ENCODE data around the gene MRAS.

MRAS gene

GRCh38 chr3:138366006-138366759, 17.8 kb downstream of the MRAS start:
- no peak overlapping the region for H3K4me3 ChIP-seq (ENCODE audit: low read depth, low read length)
- TF ChIP-seq CTCF (IDR thresholded peaks at IDR 0.05; ENCODE audit: low read depth, low read length) = no peak

GRCh38 chr3:138367326-138367850, 19.0 kb downstream of the MRAS start:
- no peak for TF ChIP-seq CTCF (IDR thresholded peaks at IDR 0.05; ENCODE audit: low read depth, low read length)
- H3K4me3 ChIP-seq (ENCODE audit: low read depth, low read length) = no peak overlapping the region

GRCh38 chr3:138367911-138368310, 19.5 kb downstream of the MRAS start:
- H3K4me3 ChIP-seq (ENCODE audit: low read depth, low read length) = no peak overlapping the region
- no peak for TF ChIP-seq CTCF (IDR thresholded peaks at IDR 0.05; ENCODE audit: low read depth, low read length)

- no peak for TF ChIP-seq CTCF (IDR thresholded peaks at IDR 0.05; ENCODE audit: low read depth, low read length)
- H3K4me3 ChIP-seq (ENCODE audit: low read depth, low read length) = no peak overlapping the region
Measured at GRCh38 chr3:138369151-138369900, 20.9 kb downstream of the MRAS start.

- no peak for TF ChIP-seq CTCF (IDR thresholded peaks at IDR 0.05; ENCODE audit: low read depth, low read length)
Measured at GRCh38 chr3:138370321-138370720, 21.9 kb downstream of the MRAS start.

GRCh38 chr3:138371070-138371965, 22.9 kb downstream of the MRAS start:
- no peak overlapping the region for H3K4me3 ChIP-seq (ENCODE audit: low read depth, low read length)
- TF ChIP-seq CTCF (IDR thresholded peaks at IDR 0.05; ENCODE audit: low read depth, low read length) = no peak

More at GRCh38 chr3:138370321-138370720, 21.9 kb downstream of the MRAS start:
- no peak overlapping the region for H3K4me3 ChIP-seq (ENCODE audit: low read depth, low read length)
